ENCODE data around the gene SIX2. TPM values are rescaled to one million over a fixed set of nuclear protein-coding genes. Genes with fewer than 3 reads are reported as not detected.

The SIX2 gene
- total RNA-seq, 1 donor from 2014 or later, result 22.2 TPM

DNA sequence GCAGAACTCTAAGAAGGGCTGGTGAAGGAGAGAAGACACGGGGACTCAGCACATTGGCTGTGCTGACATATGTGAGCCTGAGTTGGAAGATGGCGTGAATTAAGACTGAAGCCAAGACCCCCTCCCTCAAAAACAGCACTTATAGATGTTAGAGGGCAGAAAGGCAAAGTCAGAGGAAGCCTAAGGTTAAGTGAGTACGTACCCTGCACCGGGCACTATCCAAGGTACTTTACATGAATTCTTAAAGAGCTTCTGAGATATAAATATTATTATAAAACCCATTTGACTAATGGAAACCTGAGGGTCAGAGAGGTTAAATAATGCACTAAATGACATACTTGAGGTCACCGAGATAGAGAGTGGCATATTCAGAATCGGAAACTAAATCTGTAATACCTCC lies 42.2 kb downstream of the SIX2 start:
- Histone ChIP-seq H3K4me1 (no peaks in the 10 kb centered on the region), H3K27ac (no peak overlapping the region), H3K27me3 (no peaks in the 10 kb centered on the region), H3K9me3 (no peaks in the 10 kb centered on the region), H3K36me3 (no peaks in the 10 kb centered on the region), H3K4me3 (no peak overlapping the region)
- no peak for DNase-seq (ENCODE audit: low spot score in 2 of 2)
- TF ChIP-seq, protein P1, sequence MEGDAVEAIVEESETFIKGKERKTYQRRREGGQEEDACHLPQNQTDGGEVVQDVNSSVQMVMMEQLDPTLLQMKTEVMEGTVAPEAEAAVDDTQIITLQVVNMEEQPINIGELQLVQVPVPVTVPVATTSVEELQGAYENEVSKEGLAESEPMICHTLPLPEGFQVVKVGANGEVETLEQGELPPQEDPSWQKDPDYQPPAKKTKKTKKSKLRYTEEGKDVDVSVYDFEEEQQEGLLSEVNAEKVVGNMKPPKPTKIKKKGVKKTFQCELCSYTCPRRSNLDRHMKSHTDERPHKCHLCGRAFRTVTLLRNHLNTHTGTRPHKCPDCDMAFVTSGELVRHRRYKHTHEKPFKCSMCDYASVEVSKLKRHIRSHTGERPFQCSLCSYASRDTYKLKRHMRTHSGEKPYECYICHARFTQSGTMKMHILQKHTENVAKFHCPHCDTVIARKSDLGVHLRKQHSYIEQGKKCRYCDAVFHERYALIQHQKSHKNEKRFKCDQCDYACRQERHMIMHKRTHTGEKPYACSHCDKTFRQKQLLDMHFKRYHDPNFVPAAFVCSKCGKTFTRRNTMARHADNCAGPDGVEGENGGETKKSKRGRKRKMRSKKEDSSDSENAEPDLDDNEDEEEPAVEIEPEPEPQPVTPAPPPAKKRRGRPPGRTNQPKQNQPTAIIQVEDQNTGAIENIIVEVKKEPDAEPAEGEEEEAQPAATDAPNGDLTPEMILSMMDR (IDR thresholded peaks at IDR 0.05), result no peak
- intact Hi-C loops (cut with DNase I), result no loop called here

DNA sequence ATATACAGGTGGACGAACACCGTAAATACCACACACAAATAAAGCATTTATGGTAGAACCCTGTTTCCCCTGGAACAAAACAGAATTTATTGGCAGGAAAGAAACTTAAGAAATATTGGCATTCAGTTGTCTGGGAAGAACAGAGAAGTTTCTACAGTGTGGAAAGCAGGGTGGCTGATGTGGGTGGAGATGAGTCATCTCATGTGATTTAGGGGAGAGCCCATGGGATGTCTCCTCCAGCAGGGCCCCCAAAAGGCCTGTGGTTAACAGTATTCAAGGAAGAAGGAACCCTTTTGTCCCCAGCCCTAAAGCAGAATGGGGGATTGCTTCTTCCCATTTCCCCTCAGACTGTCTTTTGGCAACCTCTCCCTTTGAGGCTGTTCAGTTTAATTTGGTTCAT lies 43.6 kb downstream of the SIX2 start:
- TF ChIP-seq, protein P1 (IDR thresholded peaks at IDR 0.05), result no peak
- Histone ChIP-seq H3K4me3 (no peak overlapping the region), H3K4me1 (no peaks in the 10 kb centered on the region), H3K36me3 (no peaks in the 10 kb centered on the region), H3K27me3 (no peaks in the 10 kb centered on the region), H3K27ac (no peak overlapping the region), H3K9me3 (no peaks in the 10 kb centered on the region)
- no peak for DNase-seq (ENCODE audit: low spot score in 2 of 2)
- intact Hi-C loops (cut with DNase I), result no loop called here

DNA sequence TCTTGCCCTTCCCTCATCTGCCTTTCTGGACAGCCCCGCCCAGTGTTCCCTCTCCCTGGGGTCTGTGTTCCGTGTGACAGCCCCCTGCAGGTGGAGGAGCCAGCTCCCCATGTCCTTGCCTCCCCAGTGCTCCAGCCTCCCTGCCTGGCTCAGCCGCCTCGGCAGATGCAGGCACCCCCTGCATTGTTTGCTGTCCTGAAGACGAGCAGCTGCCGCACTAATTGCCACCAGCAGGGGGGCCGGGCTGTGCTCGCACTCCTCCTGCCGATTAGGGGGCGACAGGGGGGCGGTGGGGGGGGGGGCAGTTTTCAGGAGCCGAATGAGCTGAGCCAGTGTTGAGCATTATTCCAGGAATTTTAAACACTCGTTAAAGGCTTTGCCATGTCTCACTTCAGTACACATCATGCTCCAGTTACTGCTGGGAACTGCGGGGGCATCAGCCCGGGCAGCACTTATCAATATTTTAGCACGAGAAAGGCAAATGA lies 44.5 kb downstream of the SIX2 start:
- Histone ChIP-seq H3K27me3 (no peaks in the 10 kb centered on the region), H3K9me3 (no peaks in the 10 kb centered on the region), H3K27ac (no peak overlapping the region), H3K4me1 (no peaks in the 10 kb centered on the region), H3K36me3 (no peaks in the 10 kb centered on the region), H3K4me3 (no peak overlapping the region)
- TF ChIP-seq, protein P1 (IDR thresholded peaks at IDR 0.05), result no peak
- no peak for DNase-seq (ENCODE audit: low spot score in 2 of 2)
- intact Hi-C loops (cut with DNase I), result no loop called here

DNA sequence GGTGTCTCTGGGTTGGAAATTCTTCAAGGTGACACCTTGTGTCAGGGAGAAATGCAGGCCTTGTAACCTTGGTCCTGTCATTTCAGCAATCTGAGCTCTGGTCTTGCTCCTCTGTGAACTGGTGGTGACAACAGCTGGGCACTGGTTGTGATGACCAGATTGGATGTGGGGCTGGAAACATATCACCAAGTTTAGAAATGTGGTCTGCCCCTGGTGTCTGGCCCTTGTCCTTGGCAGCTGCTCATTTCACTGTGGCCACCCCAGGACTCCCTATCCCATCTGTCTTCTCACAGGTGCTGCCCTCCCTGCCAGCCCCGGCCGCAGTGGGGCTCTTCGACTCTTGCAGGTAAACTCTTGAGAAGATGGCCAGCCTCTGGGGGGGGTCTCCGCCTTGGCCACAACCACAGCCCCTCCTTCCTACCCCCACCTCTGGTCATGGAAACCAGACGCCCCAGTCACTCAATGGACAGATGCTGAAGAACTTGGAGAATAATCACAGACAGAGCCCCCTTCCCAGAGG lies 47.0 kb downstream of the SIX2 start:
- intact Hi-C loops (cut with DNase I), result no loop called here
- TF ChIP-seq, protein P1 (IDR thresholded peaks at IDR 0.05), result no peak
- no peak overlapping the region for H3K4me3 ChIP-seq

DNA sequence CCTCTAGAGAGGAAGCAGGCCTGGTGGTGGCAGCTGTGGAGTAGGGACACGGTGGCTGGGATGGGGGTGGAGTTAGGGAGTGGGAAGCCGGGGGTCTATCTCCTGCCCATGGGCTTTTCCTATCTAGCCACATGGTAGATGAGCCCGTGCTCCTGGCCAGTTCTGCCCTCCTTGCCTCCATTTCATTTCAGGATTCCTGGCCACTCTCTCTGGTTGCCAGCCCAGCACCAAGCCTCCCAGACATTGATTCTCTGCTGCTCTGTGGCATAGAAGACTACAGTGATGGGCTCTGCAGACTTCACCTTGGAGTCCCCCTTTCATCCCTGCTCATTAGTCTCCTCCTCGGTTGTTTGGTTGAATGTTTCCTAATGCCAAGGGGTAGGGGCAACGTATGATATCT lies 48.4 kb downstream of the SIX2 start:
- no peak for DNase-seq (ENCODE audit: low spot score in 2 of 2)
- H3K36me3 ChIP-seq, result no peaks in the 10 kb centered on the region
- H3K9me3 ChIP-seq, result no peaks in the 10 kb centered on the region
- H3K27ac ChIP-seq, result no peak overlapping the region
- H3K4me1 ChIP-seq, result no peaks in the 10 kb centered on the region
- TF ChIP-seq, protein P1 (IDR thresholded peaks at IDR 0.05), result no peak
- intact Hi-C loops (cut with DNase I), result no loop called here
- H3K27me3 ChIP-seq, result no peaks in the 10 kb centered on the region
- H3K4me3 ChIP-seq, result no peak overlapping the region

More for the DNA sequence above, 47.0 kb downstream of the SIX2 start:
- no peaks in the 10 kb centered on the region for H3K27me3 ChIP-seq
- H3K27ac ChIP-seq, result no peak overlapping the region
- no peaks in the 10 kb centered on the region for H3K9me3 ChIP-seq
- no peaks in the 10 kb centered on the region for H3K36me3 ChIP-seq
- no peaks in the 10 kb centered on the region for H3K4me1 ChIP-seq
- no peak for DNase-seq (ENCODE audit: low spot score in 2 of 2)

DNA sequence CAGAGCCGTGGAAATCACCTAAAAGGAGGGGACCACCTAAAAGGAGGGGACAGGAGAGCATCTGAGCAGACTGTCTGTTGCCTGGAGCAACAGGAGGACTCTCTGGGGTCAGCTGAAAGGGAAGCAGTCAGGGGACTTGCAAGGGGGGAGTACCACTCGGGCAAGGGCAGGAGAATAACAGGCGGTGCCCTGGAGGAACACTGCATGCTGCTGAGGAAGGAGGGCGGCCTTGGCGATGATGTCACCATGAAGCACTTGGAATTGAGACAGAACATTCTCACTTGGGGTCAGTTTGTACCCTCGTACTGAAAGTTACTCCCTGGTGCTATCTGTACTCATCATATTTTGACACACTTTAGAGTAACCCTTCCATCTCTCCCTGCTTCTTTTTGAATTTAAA lies 49.4 kb downstream of the SIX2 start:
- H3K36me3 ChIP-seq, result no peaks in the 10 kb centered on the region
- peaks cover 7% of the 10 kb centered on the region for H3K27me3 ChIP-seq
- no peak for DNase-seq (ENCODE audit: low spot score in 2 of 2)
- TF ChIP-seq, protein P1 (IDR thresholded peaks at IDR 0.05), result no peak
- no peaks in the 10 kb centered on the region for H3K9me3 ChIP-seq
- no peak overlapping the region for H3K4me3 ChIP-seq
- peaks cover 6 to 9% of the 10 kb centered on the region in 2 donors for H3K4me1 ChIP-seq
- intact Hi-C loops (cut with DNase I), result no loop called here
- no peak overlapping the region for H3K27ac ChIP-seq
